Left cardiac atrium (tissue), 4 donors: ENCODE results near the gene CLDN10. TPM values are rescaled to one million over a fixed set of nuclear protein-coding genes. Genes with fewer than 3 reads are reported as not detected.

Experiments used
- ATAC-seq, 2 donors: fragments of 200-7000 bp; cut with Tn5 transposase; one replicate each; pipeline ENCODE4 v1.9.1; 2020; ENCODE audit warnings: mild to moderate bottlenecking in 2 of 2, moderate library complexity in 2 of 2
- DNase-seq: peaks from one replicate; pipeline ENCODE4 v3.0.0-alpha.2; 2020
- intact Hi-C, 2 donors: fragments of 100-400 bp; cut with DNase I; formaldehyde crosslinking; loops; one replicate each; pipeline versions ENCODE4 v1.14.1 to v1.15.1; 2022 to 2023
- total RNA-seq, 2 donors: library from RNA; stranded (reverse); fragmentation: NEBNext Ultra II Directional; extraction: Animal tissue kit (Norgen Biotek cat#: 25700); gene quantifications; one replicate each; pipeline ENCODE4 v1.2.1, GENCODE V29; 2021
- donor health status: DM: no; HTN: yes; CAD: no.
- donor health status: DM: no; HTN: yes; CAD: no; lungs with severe emphysema.
- donor health status: DM: yes; HTN: yes; CAD: no.
- donor health status: Dilated cardiomyopathy.

The CLDN10 gene
- total RNA-seq, 2 donors from 2014 or later: not detected

DNA sequence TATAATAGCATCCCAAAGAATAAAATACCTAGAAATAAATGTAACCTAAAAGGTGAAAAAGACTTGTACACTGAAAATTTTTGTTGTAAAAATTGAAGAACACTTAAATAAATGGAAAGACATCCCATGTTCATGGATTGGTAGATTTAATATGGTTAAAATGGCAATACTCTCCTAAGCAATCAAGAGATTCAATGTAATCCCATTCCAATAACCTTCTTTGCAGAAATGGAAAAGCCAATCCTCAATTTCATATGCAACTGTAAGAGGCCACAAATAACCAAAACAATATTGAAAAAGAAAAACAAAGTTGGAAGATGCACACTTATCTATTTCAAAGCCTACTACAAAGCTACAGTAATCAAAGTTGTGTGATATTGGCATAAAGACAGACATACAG lies 74.2 kb downstream of the CLDN10 start:
- no peak for ATAC-seq
- intact Hi-C loops: no loop called here
- DNase-seq: no peak

DNA sequence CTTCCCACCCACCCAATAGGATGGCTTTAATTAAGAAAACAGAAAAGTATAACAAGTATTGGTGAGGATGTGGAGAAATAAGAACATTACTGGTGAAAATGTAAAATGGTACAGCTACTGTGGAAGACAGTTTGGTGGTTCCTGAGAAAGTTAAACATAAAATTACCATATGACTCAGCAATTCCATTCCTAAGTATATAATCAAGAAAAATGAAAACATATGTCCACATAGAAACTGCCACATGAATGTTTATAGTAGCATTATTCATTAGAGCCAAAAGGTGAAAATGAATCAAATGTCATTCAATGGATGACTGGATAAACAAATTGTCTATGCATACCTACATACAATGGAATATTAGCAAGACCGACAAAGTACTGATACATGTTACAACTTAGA lies 75.1 kb downstream of the CLDN10 start:
- ATAC-seq (no peak), DNase-seq (no peak)
- intact Hi-C loops: no loop called here

DNA sequence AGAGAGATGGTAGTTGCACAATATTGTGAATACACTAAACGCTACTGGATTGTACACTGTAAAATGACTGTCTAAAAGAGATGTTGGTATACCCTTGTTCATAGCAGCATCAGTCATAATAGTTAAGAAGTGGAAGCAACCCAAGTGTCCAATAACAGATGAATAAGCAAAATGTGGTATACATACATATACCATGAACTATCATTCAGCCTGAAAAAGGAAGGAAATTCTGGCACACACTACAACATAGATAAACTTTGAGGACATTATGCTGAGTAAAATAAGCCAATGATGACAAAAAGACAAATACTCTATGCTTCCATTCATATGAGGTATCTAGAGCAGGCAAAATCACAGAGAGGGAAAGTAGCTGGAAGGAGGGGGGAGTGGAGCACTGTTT lies 76.0 kb downstream of the CLDN10 start:
- ATAC-seq (no peak), DNase-seq (no peak)
- intact Hi-C loops: no loop called here

DNA sequence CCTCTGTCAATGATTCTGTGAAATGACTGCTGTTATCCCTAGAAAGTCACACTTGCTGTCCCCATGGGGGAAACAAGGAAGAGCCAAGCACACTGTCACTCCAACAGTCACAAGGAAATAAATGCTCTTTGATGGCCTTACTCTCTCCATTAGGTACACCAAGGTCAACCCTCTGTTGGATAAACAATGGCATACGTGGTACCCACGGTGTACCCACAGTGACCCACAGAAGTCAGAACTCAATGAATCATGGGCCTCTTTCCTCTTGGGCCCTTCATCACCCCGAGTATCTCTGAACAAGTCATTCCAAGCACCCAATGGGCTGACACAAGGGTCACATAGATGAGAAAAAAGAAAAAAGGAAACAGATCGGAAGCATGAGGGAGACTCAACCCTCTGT lies 76.6 kb downstream of the CLDN10 start:
- DNase-seq (no peak), ATAC-seq (no peak)
- intact Hi-C loops: no loop called here

Other genes with a start within 250 kb of the CLDN10 start
- 1 to 10 TPM; 5.4 to 7.6 TPM for gene DZIP1, start 92.0 kb downstream of the CLDN10 start, total RNA-seq
- 10 to 100 TPM; 37.2 to 45.7 TPM for gene DNAJC3, start 124.4 kb downstream of the CLDN10 start, total RNA-seq